IMR-90 (cell line): ENCODE measurements around the gene GPR176. TPM values are rescaled to one million over a fixed set of nuclear protein-coding genes. Genes with fewer than 3 reads are reported as not detected.

Experiments used
- ATAC-seq: fragments of 200-7000 bp; cut with Tn5 transposase; 2 replicates; pipeline ENCODE4 v1.9.1; 2020; ENCODE audit warnings: low read depth, mild to moderate bottlenecking, moderate library complexity
- BruUV-seq: library from RNA; stranded (reverse); fragments of 400-500 nt; replicated peaks from 2 replicates; lab custom pipeline; 2021; lab: Mats Ljungman, UMichigan
- CTCF ChIA-PET: fragments of 300-600 bp; formaldehyde crosslinking; extraction: SDS; loops from one replicate; lab custom pipeline; 2021; ENCODE audit warnings: antibody characterized with exemption; lab: Yijun Ruan, JAX
- POLR2A ChIA-PET: fragments of 300-600 bp; sonication (Branson Sonifier 250); formaldehyde crosslinking; loops from one replicate; lab custom pipeline; 2022; ENCODE audit warnings: antibody characterized with exemption; ENCODE audit not compliant: unreplicated experiment; lab: Charles Lee
- DNase-seq: peaks from one replicate; pipeline ENCODE4 v3.0.0; 2013
- H2AFZ ChIP-seq: replicated peaks from 2 replicates; pipeline ENCODE3; 2013; ENCODE audit warnings: low read length, mild to moderate bottlenecking; ENCODE audit not compliant: poor library complexity
- H2AK5ac ChIP-seq: 2 replicates; pipeline ENCODE4 v1.6.1; 2013; ENCODE audit warnings: low read depth, low read length, inconsistent platforms
- H2AK9ac ChIP-seq: replicated peaks from 2 replicates; pipeline ENCODE3; 2013; ENCODE audit warnings: mild to moderate bottlenecking, low read depth, low read length, moderate library complexity; ENCODE audit not compliant: poor library complexity
- H2BK120ac ChIP-seq: 2 replicates; pipeline ENCODE4 v1.6.1; 2013; ENCODE audit warnings: low read depth, low read length, inconsistent platforms
- H2BK15ac ChIP-seq: 3 replicates; pipeline ENCODE4 v1.6.1; 2013; ENCODE audit warnings: low read depth, low read length, inconsistent platforms
- H2BK20ac ChIP-seq: 2 replicates; pipeline ENCODE4 v1.6.1; 2013; ENCODE audit warnings: low read depth, mild to moderate bottlenecking, inconsistent platforms, low read length, moderate library complexity
- H2BK5ac ChIP-seq: 2 replicates; pipeline ENCODE4 v1.6.1; 2013; ENCODE audit warnings: mild to moderate bottlenecking, low read depth, low read length, inconsistent platforms; ENCODE audit not compliant: poor library complexity, severe bottlenecking
- H3K14ac ChIP-seq: replicated peaks from 2 replicates; pipeline ENCODE4 v1.6.1; 2013; ENCODE audit warnings: low read depth, low read length, inconsistent platforms
- H3K18ac ChIP-seq: 2 replicates; pipeline ENCODE4 v1.6.1; 2013; ENCODE audit warnings: low read depth, low read length, control low read depth
- H3K23ac ChIP-seq: 2 replicates; pipeline ENCODE4 v1.6.1; 2013; ENCODE audit warnings: low read depth, low read length, inconsistent platforms
- H3K27ac ChIP-seq: 2 replicates; pipeline ENCODE4 v1.5.1; 2013; ENCODE audit warnings: mild to moderate bottlenecking, control low read depth, low read length; ENCODE audit not compliant: insufficient read depth
- H3K27me3 ChIP-seq: 2 replicates; pipeline ENCODE4 v1.6.1; 2013; ENCODE audit warnings: low read length; ENCODE audit not compliant: control insufficient read depth, insufficient read depth
- H3K36me3 ChIP-seq: 2 replicates; pipeline ENCODE4 v1.6.1; 2013; ENCODE audit warnings: low read length, mixed read lengths; ENCODE audit not compliant: control insufficient read depth, insufficient read depth
- H3K4ac ChIP-seq: 2 replicates; pipeline ENCODE4 v1.6.1; 2013; ENCODE audit warnings: low read depth, low read length, inconsistent platforms
- H3K4me1 ChIP-seq: 2 replicates; pipeline ENCODE4 v1.6.1; 2013; ENCODE audit warnings: low read length, mixed read lengths; ENCODE audit not compliant: control insufficient read depth, insufficient read depth
- H3K4me2 ChIP-seq: 2 replicates; pipeline ENCODE4 v1.6.1; 2013; ENCODE audit warnings: low read depth, mild to moderate bottlenecking, control low read depth, low read length, moderate library complexity
- H3K4me3 ChIP-seq: 2 replicates; pipeline ENCODE4 v1.5.1; 2013; ENCODE audit warnings: low read depth, mild to moderate bottlenecking, control low read depth, low read length, moderate library complexity; ENCODE audit not compliant: insufficient read depth
- H3K56ac ChIP-seq: 2 replicates; pipeline ENCODE4 v1.6.1; 2013; ENCODE audit warnings: low read length, inconsistent platforms; ENCODE audit not compliant: insufficient read depth; ENCODE audit errors: extremely low read depth
- H3K79me1 ChIP-seq, 2 experiments: 2 replicates each; pipeline ENCODE4 v1.6.1; 2013; ENCODE audit warnings: low read length in 2 of 2, inconsistent platforms in 1 of 2, low read depth in 1 of 2
- H3K9ac ChIP-seq: 2 replicates; pipeline ENCODE4 v1.6.1; 2013; ENCODE audit warnings: low read depth, low read length, control low read depth
- H3K9me1 ChIP-seq: 2 replicates; pipeline ENCODE4 v1.6.1; 2013; ENCODE audit warnings: low read length, inconsistent platforms; ENCODE audit not compliant: insufficient read depth
- H3K9me3 ChIP-seq: 2 replicates; pipeline ENCODE4 v1.6.1; 2013; ENCODE audit warnings: low read length; ENCODE audit not compliant: control insufficient read depth, insufficient read depth
- H4K20me1 ChIP-seq: 2 replicates; pipeline ENCODE4 v1.6.1; 2013; ENCODE audit warnings: low read length, inconsistent platforms; ENCODE audit not compliant: insufficient read depth
- H4K5ac ChIP-seq: 2 replicates; pipeline ENCODE4 v1.6.1; 2013; ENCODE audit warnings: mild to moderate bottlenecking, low read depth, low read length, control low read depth
- H4K8ac ChIP-seq, 2 experiments: 2 replicates each; pipeline ENCODE4 v1.6.1; 2013; ENCODE audit warnings: low read depth in 2 of 2, low read length in 2 of 2, control low read depth in 1 of 2, inconsistent platforms in 1 of 2
- H4K91ac ChIP-seq: 2 replicates; pipeline ENCODE4 v1.6.1; 2013; ENCODE audit warnings: low read depth, low read length, inconsistent platforms; ENCODE audit not compliant: insufficient read depth
- BHLHE40 ChIP-seq: fragments of 150-350 bp; IDR thresholded peaks from 2 replicates; pipeline ENCODE4 v1.6.1; 2016; ENCODE audit warnings: mild to moderate bottlenecking, low read depth, low read length
- CHD1 ChIP-seq: IDR thresholded peaks from 2 replicates; pipeline ENCODE4 v1.6.1; 2012; ENCODE audit warnings: low read depth, low read length, improper control_type of control experiment
- NFE2L2 ChIP-seq: fragments of 150-350 bp; IDR thresholded peaks from 2 replicates; pipeline ENCODE4 v1.6.1; 2016; ENCODE audit warnings: low read depth, mild to moderate bottlenecking, low read length
- RAD21 ChIP-seq: IDR thresholded peaks from 2 replicates; pipeline ENCODE4 v1.6.1; 2012; ENCODE audit warnings: low read length, improper control_type of control experiment
- RFX5 ChIP-seq: IDR thresholded peaks from 2 replicates; pipeline ENCODE4 v1.8.0; 2012; ENCODE audit warnings: low read depth, mild to moderate bottlenecking, low read length, moderate library complexity
- WGBS, 2 experiments: methylation state at CpG; one replicate each; pipeline versions ENCODE4 v1.1.5 to v1.1.7; 2013; ENCODE audit warnings: missing lambda C conversion rate in 2 of 2; ENCODE audit not compliant: insufficient read length in 1 of 2; ENCODE audit errors: extremely low coverage in 2 of 2; 5-methylcytosine and 5-hydroxymethylcytosine counted together
- dilution Hi-C: fragments of 300-500 bp; cut with HindIII; formaldehyde crosslinking; loops from one replicate; pipeline ENCODE4 v1.14.3; 2018; ENCODE audit warnings: low sequenced_read_pairs; ENCODE audit not compliant: unreplicated experiment
- in situ Hi-C: fragments of 300-500 bp; cut with MboI; formaldehyde crosslinking; loops from 3 replicates; pipeline ENCODE4 v1.14.3; 2019; ENCODE audit warnings: low sequenced_read_pairs, inconsistent platforms, mixed read lengths
- intact Hi-C: fragments of 100-400 bp; cut with micrococcal nuclease; formaldehyde crosslinking; loops from 2 replicates; pipeline ENCODE4 v1.10.0; 2022
- polyA plus RNA-seq, 3 experiments: library from polyadenylated mRNA; depleted of rRNA; stranded (reverse); fragments of >200 nt; gene quantifications; 2 replicates each; pipeline ENCODE4 v1.2.3, GENCODE V29; 2012; ENCODE audit warnings: low replicate concordance in 1 of 3
- total RNA-seq: library from RNA; depleted of rRNA; stranded (reverse); fragments of >200 nt; gene quantifications from 2 replicates; pipeline ENCODE4 v1.2.3, GENCODE V29; 2012
- TF ChIP-seq, protein P1 (sequence below): conservative IDR thresholded peaks from 2 replicates; pipeline ENCODE4 v1.5.1; 2012; ENCODE audit warnings: mild to moderate bottlenecking, low read depth, low read length, improper control_type of control experiment

The GPR176 gene
- total and polyA plus RNA-seq, 2 of the 4 experiments (the other 2 are of a cell fraction), result 114 to 246 TPM

DNA sequence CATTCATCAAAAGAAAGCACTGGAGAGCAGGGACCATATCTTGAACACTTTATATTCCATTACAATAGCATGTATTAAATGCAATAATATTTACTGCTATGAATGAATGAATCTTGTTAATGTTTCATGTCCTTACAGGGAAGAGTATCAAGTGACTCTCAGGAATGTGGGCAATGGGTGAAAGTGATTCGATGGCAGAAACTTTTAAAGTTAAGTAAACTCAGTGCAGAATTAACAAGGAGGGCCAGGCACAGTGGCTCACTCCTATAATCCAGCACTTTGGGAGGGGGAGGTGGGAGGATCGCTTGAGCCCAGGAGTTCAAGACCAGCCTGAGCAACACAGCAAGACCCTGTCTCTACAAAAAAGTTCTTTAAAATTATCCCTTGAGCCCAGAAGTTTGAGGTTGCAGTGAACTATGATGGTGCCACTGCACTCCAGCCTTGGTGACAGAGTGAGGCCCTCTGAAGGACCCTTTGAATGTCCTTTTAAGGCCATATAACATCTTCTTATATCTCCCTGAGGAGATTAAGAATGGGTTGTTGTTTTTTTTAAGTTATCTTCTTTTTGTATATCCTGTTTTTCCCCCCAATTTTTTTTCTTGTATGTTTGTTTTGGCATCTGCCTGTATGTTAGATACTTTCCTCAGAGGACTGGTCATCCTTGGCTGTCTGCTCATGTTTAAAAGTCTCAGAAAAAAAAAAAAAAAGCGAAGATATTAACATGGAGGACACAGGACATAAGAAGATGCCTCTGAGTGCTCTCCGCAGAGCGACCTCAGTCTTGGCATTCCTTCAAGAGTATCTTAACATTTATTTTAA, 127.8 kb downstream of the GPR176 start:
- Histone ChIP-seq H3K23ac (no peak overlapping the region; the same call in 1 of the 2 replicates), H3K79me1 (peaks cover 16 to 55% of the 10 kb centered on the region in 2 experiments), H2AFZ (no peak overlapping the region), H3K9me3 (no peaks in the 10 kb centered on the region), H3K9ac (no peak overlapping the region), H3K4me1 (peaks cover 17% of the 10 kb centered on the region), H2BK5ac (peak overlapping the region; percentile 65), H4K91ac (0 out of 2 replicates have a peak overlapping the region, but pooled peaks have one; percentile 15), H3K56ac (no peak overlapping the region), H3K27ac (peak overlapping the region; percentile 64; the same call in 1 of the 2 replicates), H3K4me3 (no peak overlapping the region), H2BK120ac (no peak overlapping the region; the same call in 1 of the 2 replicates), H3K4ac (peak overlapping the region; percentile 36; the same call in 1 of the 2 replicates), H2AK5ac (no peak overlapping the region), H3K9me1 (peaks cover 23% of the 10 kb centered on the region), H3K27me3 (no peaks in the 10 kb centered on the region), H3K36me3 (no peaks in the 10 kb centered on the region; the same call in 1 of the 2 replicates), H3K4me2 (no peak overlapping the region), H3K14ac (peak overlapping the region; percentile 17; the same call in 1 of the 2 replicates), H4K5ac (peak overlapping the region; percentile 74; the same call in 1 of the 2 replicates), H4K8ac (no peak overlapping the region; a peak in 1 of 4 replicates), H2BK15ac (no peak overlapping the region), H3K18ac (peak overlapping the region; percentile 45), H2AK9ac (no peak overlapping the region), H2BK20ac (0 out of 2 replicates have a peak overlapping the region, but pooled peaks have one; percentile 11), H4K20me1 (peaks cover 4% of the 10 kb centered on the region; the same call in 1 of the 2 replicates)
- dilution Hi-C loops, result no loop called here
- DNase-seq, result peak; percentile 37
- in situ Hi-C loops, result no loop called here
- intact Hi-C loops, result loop anchor here (5.0 kb wide), 1 partner anchor 40 kb away; no protein-coding TSS in a partner anchor
- ChIA-PET POLR2A (interaction anchor here (0.6 kb wide), 1 partner anchor 246 kb away, joined by 3 read pairs; no protein-coding TSS in a partner anchor), CTCF (no interaction called here)
- WGBS, 2 experiments, result no CpG with 5 or more reads among the region's 5 CpGs
- TF ChIP-seq, protein P1, sequence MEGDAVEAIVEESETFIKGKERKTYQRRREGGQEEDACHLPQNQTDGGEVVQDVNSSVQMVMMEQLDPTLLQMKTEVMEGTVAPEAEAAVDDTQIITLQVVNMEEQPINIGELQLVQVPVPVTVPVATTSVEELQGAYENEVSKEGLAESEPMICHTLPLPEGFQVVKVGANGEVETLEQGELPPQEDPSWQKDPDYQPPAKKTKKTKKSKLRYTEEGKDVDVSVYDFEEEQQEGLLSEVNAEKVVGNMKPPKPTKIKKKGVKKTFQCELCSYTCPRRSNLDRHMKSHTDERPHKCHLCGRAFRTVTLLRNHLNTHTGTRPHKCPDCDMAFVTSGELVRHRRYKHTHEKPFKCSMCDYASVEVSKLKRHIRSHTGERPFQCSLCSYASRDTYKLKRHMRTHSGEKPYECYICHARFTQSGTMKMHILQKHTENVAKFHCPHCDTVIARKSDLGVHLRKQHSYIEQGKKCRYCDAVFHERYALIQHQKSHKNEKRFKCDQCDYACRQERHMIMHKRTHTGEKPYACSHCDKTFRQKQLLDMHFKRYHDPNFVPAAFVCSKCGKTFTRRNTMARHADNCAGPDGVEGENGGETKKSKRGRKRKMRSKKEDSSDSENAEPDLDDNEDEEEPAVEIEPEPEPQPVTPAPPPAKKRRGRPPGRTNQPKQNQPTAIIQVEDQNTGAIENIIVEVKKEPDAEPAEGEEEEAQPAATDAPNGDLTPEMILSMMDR, result no peak
- TF ChIP-seq BHLHE40 (no peak), RAD21 (no peak), CHD1 (no peak), RFX5 (no peak), NFE2L2 (no peak)
- no TSS peak for BruUV-seq
- ATAC-seq, result peak; percentile 13; the same call in 1 of the 2 replicates
